CD4-positive, alpha-beta T cell treated with Interleukin-21 for 1 hour (primary cell): Measurements from ENCODE around the gene CAP2.
"Not testable (repeated sequence)": the region's sequence is repeated elsewhere in the genome, so short reads cannot be mapped to it uniquely, and the experiment has no call there.

Source experiments
- DNase-seq: peaks from one replicate; pipeline ENCODE4 v3.0.0-alpha.2; 2020

Gene CAP2

DNA sequence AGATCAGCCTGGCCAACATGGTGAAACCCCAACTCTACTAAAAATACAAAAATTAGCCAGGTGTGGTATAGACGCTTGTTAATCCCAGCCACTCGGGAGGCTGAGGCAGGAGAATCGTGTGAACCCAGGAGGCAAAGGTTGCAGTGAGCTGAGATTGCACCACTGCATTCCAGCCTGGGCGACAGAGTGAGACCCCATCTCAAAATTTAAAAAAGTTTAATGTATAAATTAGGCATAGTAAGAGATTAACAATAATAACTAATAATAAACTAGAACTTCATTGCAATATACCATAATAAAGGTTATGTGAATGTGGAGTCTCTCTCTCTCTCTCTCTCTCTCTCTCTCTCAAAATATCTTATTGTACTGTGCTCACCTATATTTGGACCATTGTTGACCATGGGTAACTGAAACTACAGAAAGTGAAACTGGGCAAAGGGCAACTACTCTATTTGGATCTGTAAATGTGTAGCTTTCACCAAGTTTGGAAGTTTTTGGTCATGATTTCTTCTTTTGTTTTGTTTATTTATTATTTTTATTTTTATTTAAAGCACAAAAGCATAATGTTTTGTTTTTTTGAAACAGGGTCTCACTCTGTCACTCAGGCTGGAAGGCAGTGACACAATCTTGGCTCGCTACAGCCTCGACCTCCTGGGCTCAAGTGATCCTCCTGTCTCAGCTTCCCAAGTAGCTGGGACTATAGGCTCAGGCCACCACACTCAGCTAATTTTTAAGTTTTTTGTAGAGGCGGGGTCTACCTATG is 12.0 kb downstream of the CAP2 start:
- DNase-seq = not testable (repeated sequence)

DNA sequence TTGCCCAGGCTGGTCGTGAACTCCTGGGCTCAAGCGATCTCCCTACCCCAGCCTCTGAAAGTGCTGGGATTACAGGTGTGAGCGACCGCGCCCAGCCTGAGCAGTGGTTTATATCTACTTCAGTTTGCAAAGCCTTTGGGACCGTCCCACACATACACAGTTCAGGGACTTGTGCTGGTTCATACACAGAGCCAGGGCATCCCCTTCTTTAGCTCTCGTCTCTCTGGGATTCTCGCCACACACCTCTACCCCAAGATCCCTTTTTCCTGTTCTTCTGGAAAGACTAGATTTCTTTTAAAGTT is 12.5 kb downstream of the CAP2 start:
- DNase-seq = no peak

DNA sequence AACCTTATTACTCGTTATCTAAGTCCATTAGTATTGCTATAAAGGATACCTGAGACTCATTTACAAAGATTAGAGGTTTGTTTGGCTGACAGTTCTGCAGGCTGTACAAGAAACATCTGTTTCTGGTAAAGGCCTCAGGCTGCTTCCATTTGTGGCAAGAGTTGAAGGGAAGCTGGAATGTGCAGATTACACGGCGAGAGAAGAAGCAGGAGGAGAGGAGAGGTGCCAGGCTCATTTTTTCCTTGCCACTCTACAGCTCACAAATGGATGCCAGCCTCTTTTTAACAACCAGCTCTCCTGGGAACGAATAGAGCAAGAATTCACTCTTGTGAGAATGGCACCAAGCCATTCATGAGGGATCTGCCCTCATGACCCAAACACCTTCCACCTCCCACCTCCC is 14.7 kb downstream of the CAP2 start:
- DNase-seq = no peak

DNA sequence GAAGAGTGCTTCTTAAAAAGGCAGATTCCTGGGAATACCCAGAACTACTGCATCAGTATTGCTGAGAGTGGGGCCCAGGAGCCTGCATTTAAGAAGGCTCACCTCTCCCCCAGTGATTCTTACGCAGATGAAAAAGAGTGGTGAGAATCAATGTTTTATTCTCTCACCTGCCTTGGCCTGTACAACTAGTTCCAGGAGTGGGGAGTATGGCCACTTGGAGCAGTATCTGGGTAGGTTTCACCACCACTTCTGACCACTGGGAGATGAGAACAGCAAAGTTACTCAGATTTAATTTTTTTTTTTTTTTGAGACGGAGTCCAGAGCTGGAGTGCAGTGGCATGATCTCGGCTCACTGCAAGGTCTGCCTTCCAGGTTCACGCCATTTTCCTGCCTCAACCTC is 16.9 kb downstream of the CAP2 start:
- no peak for DNase-seq

DNA sequence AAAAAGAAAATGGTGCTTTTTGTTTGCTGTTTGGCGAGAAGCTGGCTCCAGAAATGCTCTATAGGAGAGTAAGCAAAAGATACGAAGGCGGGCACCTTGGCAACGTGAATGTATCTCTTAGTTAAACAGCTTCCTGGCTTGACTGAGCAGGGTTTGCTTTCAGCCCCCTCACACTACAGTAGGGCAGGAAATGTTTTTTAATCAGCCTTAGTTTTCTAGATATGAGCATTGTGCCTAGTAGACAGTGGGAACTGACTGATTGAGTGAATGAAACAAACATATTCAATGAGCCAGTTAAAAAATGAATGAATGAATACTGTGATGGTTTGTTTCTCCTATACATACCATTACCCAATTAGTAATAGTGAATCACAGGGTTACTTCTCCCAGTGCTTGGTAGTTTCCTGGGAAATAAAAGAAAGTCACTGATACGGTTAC is 19.9 kb downstream of the CAP2 start:
- DNase-seq = no peak

DNA sequence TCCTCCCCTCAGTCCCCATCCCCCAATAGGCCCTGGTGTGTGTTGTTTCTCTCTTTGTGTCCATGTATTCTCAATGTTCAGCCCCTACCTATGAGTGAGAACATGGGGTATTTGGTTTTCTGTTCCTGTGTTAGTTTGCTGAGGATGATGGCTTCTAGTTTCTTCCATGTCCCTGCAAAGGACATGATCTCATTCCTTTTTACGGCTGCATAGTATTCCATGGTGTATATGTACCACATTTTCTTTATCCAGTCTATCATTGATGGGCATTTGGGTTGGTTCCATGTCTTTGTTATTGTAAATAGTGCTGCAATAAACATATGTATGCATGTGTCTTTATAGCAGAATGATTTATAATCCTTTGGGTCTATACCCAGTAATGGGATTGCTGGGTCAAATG is 21.0 kb downstream of the CAP2 start:
- not testable (repeated sequence) for DNase-seq

DNA sequence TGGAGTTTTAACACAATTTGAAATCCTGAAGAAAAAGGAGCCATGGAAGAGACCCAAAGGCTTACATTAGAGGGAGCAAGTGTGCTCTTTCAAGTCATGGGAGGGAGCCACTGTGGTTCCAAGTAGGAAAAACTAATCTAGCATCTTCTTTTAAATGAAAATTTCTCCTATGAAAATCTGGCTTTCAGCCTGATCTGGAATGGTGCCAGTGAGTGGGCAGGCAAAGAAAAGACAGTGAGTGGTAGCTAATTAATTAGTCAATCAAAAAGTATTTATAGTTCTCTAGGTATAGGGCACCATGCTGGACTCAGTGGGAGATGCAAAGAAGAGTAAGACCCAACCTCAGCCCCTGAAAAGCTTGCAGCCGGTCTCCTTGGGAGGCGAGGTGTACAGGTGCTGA is 21.9 kb downstream of the CAP2 start:
- DNase-seq = no peak

DNA sequence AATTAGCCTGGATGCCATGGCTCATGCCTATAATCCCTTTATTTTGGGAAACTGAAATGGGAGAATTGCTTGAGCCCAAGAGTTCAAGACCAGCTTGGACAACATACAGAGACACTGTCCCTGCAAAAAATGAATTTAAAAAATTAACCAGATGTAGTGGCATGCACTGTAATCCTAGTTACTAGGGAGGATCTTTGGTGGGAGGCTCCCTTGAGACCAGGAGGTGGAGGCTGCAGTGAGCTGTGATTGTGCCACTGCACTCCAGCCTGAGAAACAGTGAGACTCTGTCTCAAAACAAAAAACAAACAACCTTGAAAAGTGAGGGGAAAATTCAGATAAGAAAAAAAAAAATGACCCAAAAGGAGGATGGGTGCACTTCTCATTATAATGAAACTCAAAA is 23.4 kb downstream of the CAP2 start:
- no peak for DNase-seq

DNA sequence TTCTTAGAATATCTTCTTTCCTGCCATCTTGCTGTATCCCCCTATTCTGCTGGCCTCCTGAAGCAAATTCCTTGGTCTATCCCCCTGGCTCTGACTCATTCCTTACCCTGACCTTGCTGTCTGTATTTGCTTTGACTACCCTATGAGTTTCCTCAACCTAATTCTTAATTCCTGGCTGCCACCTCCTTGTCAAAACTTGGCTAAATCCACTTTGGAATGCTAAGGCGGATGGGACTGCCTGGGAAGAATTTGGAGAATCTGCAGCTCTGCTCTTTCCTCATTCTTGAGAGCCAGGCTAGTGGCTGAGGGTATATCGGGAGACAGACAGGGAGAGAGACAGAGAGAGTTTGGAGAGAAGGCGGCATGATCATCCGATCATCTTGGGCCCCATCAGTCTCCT is 24.4 kb downstream of the CAP2 start:
- DNase-seq = no peak

DNA sequence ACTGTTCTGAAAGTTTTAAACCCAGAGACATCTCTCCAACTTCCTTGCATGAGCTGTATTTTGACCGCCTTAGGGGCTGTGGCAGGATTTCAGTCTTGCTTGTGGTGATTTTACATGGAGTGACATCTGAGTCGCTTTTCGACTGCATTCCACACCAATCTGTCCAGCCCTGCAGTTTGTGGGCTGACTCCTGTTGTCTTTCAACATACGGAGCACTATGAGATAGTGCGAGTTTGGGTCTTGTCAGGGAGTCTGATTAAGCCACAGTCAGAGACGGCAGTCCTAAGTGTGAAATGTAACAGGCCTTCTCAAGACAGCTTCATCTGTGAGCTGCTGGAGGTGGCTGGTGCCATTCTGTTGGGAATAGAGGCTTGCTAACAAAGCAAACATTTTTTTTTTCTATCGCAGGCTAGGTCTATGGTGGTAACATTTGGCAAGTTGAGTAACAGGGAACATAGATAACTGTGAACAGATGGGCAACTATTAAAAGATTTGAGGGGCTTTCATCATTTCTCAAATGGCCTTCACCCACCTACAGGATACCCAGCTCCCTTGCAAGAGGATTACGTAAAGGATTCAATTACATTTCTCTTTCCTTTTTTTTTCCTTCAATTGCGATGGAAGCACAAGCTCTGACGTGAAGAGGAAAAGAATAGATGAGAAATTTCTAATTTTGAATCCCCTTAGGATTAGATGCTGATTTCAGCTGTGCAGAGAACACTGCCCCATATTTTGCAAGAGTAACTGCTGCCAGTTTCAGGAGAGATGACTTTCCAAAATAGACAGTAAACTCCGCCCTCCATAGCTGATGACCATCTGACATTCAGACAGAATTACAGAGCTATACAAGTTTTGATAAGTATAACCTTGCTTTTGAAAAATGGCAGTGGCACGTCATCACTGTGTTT is 25.1 kb downstream of the CAP2 start:
- DNase-seq = no peak

DNA sequence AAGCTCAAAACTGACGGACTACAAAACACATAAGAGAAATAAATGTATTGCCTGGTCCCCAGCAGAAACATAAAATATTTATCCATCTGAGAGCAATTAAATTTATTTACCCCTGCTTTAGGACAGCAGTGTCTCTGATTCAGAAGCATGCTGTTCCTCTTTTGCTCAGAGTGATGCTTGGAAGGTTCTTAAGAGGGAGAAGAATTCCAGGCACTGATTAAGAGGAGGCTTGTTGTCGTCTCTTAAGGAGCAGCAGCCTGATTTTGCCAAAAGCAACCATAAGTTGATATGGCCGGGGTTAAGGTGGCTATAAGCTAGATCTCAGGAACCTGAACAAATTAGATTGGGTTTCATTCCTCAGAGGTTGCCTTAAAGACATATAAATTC is 25.8 kb downstream of the CAP2 start:
- DNase-seq = no peak

DNA sequence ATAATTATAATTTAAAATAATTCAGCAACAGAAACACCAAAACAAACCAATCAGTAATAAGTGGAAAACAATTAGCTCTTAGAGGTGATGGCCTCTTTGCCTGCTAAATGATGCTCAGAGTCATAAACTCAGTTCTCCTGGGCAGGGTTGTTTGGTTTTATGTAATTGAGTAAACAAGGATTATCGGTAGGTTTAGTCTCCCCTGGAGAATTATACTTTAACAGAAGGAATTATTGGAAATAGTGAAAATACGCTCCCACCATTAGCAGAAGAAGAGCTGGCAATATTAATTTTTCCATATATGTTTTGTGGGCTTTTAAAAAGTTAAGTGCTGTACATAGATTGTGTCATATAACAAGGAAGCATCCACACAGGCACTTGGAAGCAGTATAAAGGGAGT is 27.0 kb downstream of the CAP2 start:
- DNase-seq = no peak

DNA sequence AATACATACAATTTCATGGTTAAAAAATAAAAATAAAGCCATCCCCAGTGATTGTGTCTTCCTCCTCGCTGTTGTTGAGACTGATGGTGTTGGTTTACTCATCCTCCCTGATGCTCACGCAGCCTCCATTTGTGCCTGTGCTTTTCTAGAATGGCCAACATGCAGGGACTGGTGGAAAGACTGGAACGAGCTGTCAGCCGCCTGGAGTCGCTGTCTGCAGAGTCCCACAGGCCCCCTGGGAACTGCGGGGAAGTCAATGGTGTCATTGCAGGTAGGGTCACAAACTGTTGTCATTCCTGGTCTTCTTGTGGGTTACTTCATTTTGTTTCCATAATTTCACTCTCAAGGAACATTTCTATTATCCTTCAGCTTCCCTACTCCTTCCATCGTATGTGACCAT is 28.0 kb downstream of the CAP2 start:
- DNase-seq = no peak

DNA sequence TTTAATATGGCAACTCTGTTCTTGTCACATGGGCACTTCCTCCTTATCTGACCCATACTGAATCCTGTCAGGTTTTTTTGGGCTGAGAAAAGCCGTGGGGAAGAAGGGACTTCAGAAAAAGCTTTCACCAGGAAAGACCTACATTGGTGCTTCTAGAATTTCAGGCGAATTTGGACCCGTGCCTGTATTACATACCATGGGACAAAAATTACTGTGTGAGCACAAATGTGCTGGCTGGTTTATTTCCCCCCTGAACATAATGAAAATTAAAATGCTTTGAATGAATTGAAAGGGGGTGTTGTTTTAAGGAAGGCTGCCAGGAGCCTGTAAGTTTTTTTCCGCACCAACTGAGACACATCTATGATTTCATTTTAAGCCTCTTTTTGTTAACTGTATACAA is 29.6 kb downstream of the CAP2 start:
- DNase-seq = no peak

DNA sequence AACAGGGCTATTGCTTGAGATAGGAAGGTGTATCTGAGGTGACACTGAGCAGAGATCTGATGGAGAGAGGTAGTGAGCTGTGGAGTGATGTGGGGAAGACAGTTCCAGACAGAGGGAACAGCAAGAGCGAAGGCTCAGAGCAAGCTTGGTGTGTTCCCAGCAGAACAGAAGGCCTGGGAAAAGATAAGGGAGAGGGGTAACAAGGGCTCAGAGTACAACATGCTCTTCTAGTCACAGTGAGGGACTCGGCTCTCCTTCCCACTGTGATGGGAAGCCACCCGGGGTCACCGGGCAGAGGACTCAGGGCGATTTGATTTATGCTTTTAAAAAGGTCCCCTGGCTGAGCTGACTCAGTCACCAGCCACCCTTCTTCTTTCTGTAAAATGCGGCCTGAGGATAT is 33.7 kb downstream of the CAP2 start:
- DNase-seq = no peak

DNA sequence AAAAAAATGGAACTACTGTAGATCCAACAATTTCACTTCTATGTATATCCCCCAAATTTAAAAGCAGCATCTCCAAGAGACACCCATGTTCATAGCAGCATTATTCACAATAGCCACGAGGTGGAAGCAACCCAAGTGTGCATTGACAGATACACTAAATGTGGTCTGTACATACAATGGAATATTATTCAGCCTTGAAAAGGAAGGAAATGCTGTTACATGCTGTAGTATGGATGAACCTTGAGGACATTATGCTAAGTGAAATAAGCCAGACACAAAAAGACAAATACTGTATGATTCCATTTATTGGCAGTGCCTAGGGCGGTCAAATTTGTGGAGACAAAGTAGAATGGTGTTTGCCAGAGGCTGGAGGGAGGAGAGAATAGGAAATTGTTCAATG is 34.2 kb downstream of the CAP2 start:
- DNase-seq = no peak

DNA sequence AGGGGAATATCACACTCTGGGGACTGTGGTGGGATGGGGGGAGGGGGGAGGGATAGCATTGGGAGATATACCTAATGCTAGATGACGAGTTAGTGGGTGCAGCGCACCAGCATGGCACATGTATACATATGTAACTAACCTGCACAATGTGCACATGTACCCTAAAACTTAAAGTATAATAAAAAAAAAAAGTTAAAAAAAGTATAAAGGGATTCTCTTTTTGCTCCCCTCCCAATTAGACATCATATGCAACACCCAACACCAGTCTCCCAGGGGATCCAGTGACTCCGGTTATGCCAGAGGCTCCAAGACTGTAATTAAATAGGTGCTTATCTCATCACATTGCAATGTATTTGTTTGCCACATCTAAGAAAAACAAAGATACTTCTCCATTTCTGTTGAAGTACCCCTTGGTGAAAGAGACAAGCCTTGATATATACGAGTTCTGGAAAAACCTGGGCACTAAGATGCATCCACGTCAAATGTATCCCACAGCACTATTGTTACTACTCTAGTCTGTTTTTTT is 35.3 kb downstream of the CAP2 start:
- not testable (repeated sequence) for DNase-seq

DNA sequence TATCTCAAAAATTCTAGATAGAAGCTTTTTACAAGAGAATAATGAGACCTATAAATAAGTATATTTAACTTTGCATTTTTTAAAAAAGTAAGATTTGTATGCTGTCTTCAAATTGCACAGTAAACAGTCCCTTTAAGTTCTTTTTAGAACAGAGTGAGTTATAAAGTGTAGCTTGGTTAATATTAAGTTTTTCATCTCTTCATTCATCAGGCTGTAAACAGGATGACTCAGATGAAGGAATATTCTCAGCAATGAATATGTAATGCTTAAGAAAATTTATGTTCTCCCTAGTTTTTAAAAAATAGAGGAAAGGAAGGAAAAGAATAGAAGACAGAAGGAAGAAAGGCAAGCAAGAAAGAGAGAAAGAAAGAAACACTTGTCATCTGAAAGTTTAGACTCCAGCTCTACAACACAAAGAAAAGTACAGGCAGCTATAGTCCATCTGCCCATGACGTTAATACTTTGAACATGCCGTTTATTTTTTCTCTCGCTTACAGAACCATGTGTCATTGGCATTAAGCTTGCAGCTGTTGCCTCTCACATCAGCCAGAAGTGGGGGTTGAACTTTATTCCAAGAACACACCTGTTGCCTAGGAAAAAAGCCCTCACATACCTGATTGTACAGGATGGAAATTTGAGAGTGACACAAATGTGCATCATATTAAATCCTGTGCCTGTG is 36.1 kb downstream of the CAP2 start:
- no peak for DNase-seq

DNA sequence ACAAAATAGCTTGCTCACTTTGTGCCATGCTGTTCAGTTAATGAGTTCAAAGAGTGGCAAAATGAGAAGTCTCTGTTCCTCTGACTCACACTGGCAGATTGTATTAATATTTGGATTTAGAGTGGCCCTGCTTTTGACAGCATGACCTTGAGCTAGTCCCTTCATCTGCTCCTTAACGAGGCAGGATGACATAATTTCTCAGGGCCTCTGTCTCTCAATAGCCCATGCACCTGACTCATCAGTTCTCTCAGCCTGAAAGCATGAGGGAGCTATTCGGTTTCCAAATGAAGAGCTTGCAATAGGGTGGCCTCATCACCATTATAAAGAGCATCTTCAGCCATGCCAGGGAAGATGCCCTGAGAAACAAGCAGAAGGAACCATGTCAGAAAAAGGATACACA is 38.2 kb downstream of the CAP2 start:
- DNase-seq = no peak

DNA sequence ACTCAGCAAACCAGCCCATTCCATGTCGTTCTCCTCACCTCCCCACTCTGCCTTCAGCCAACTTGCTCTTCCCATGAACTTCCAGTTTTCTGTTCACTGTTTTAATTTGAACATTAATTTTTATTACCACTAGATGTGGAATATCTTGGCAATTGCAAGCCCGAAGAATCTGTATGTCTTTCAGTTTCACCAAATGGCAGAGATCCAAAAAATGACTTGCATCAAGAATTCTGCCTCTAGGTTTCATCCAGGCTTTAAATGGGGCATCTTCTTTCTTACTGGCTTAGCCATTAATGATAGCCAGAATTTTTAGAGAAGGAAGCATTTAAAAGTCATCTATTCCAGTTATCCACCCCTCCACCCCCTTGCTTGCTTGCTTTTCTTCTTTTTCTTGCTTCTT is 39.0 kb downstream of the CAP2 start:
- no peak for DNase-seq

DNA sequence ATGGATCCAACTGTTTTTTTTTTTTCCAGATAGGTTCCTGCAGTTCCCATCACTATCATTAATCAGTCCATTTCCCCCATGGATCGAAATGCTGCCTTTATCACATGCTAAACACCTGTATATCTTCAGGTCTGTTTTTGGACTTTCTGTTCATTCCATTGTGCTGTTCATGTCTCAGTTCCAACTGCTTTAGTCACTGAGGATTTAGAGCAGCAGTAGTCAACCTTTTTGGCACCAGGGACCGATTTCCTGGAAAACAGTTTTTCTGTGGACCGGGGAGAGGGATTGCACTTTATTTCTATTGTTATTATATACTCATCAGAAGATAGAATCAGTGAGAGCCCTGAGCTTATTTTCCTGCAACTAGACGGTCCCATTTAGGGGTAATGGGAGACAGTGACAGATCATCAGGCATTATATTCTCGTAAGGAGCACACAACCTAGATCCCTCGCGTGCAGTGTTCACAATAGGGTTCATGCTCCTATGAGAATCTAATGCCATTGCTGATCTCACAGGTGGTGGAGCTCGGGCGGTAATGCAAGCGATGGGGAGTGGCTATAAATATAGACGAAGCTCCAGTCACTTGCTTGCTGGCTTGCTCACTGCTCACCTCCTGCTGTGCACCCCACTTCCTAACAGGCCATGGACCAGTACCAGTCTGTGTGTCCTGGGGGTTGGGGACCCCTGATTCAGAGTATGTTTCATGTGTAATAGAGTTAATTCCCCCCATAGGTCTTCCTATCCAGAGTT is 46.0 kb downstream of the CAP2 start:
- no peak for DNase-seq

DNA sequence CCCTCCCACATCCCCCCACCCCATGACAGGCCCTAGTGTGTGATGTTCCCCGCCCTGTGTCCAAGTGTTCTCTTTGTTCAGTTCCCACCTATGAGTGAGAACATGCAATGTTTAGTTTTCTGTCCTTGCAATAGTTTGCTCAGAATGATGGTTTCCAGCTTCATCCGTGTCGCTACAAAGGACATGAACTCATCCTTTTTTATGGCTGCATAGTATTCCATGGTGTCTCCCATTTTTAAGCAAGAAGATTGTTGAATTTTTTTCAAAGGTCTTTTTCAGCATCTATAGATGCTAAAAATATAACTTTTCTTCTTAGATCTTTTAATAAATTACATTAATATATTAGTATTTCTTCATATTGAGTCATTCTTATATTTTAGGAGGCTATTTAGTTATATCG is 47.4 kb downstream of the CAP2 start:
- DNase-seq = not testable (repeated sequence)

DNA sequence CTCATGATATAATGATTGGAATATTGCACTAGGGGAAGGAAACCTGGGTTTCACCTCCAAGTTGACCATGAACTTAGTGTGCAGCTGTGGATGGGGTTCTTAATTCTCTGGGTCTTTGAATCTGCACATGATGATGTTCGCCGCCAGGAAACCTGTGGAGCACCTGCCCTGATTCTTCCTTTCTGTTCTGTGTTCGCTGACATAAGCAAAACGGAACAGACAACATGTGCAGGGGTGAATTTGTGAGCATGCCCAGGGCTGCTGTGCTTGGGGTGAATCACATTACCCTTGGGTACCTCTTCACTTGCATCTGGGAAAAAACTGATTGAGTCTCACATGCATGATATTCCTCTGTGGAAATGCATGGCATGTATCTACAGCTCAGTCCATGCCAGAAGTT is 48.8 kb downstream of the CAP2 start:
- DNase-seq = no peak
